ENCODE results near the gene TMEM225B. TPM values are rescaled to one million over a fixed set of nuclear protein-coding genes. Genes with fewer than 3 reads are reported as not detected.
"Not testable (repeated sequence)": the region's sequence is repeated elsewhere in the genome, so short reads cannot be mapped to it uniquely, and the experiment has no call there.

Gene TMEM225B
- total RNA-seq, 1 donor from 2014 or later = 0.91 TPM

DNA sequence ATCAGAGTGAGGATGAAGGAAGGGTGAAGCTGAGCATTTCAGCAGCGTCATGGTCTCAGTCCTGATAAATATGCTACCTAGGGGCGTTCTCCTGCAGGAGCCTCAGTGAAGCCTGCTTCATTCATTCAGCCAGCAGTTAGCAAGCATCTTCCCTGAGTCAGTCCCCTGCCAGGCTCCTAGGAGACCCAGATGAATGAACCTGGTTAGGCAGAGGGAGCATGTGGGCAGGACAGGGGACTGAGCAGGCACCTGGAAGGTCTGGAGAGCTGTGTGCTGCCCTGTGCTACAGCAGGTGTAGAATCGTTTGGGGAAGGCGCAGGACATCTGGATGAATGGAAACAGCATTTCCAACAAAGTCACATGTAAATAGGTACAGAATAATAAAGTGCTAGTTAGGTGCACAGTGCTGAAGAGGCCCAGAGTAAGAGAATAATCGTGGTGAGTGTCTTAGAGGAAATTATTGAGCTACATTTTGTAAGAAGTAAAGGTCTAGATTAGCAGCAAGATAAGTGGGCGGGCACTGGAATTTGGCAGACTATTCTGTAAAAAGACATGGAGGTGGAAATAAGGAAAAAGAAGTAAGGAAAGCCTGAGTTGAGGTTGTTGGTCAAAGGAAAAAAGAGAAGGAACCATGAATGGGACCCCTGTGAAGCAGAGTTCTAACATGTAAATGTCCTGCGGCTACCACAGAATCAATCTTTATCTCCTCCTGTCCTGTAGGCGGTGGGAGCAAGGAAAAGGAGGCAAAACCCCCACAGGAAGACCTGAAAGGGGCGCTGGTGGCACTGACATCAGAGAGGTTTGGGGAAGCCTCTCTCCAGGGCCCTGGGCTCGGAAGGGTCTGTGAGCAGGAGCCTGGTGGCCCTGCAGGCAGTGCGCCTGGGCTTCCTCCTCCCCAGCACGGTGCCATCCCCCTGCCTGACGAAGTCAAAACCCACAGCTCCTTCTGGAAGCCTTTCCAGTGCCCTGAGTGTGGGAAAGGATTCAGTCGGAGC is 30.7 kb downstream of the TMEM225B start:
- Mint-ChIP-seq H3K4me3 (ENCODE audit: low read depth) (no peak overlapping the region), H3K4me1 (ENCODE audit: low read depth) (no peaks in the 10 kb centered on the region), H3K27ac (peak overlapping the region; percentile 50), H3K27me3 (no peaks in the 10 kb centered on the region), H3K9me3 (ENCODE audit: low read depth) (no peaks in the 10 kb centered on the region), H3K36me3 (ENCODE audit: insufficient read depth) (peaks cover 41% of the 10 kb centered on the region)
- TF ChIP-seq, protein P1, sequence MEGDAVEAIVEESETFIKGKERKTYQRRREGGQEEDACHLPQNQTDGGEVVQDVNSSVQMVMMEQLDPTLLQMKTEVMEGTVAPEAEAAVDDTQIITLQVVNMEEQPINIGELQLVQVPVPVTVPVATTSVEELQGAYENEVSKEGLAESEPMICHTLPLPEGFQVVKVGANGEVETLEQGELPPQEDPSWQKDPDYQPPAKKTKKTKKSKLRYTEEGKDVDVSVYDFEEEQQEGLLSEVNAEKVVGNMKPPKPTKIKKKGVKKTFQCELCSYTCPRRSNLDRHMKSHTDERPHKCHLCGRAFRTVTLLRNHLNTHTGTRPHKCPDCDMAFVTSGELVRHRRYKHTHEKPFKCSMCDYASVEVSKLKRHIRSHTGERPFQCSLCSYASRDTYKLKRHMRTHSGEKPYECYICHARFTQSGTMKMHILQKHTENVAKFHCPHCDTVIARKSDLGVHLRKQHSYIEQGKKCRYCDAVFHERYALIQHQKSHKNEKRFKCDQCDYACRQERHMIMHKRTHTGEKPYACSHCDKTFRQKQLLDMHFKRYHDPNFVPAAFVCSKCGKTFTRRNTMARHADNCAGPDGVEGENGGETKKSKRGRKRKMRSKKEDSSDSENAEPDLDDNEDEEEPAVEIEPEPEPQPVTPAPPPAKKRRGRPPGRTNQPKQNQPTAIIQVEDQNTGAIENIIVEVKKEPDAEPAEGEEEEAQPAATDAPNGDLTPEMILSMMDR (IDR thresholded peaks at IDR 0.05; ENCODE audit: unreplicated experiment) = no peak
- no peak for DNase-seq (ENCODE audit: low spot score, unreplicated experiment)

DNA sequence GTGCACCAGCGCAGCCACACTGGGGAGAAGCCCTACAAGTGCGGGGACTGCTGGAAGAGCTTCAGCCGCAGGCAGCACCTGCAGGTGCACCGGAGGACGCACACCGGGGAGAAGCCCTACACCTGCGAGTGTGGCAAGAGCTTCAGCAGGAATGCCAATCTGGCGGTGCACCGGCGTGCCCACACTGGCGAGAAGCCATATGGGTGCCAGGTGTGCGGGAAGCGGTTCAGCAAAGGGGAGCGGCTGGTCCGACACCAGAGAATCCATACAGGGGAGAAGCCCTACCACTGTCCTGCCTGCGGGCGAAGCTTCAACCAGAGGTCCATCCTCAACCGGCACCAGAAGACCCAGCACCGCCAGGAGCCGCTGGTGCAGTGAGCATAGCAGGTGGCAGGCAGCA is 31.6 kb downstream of the TMEM225B start:
- DNase-seq (ENCODE audit: low spot score, unreplicated experiment) = no peak
- Mint-ChIP-seq H3K36me3 (ENCODE audit: insufficient read depth) (peaks cover 35% of the 10 kb centered on the region), H3K4me1 (ENCODE audit: low read depth) (no peaks in the 10 kb centered on the region), H3K4me3 (ENCODE audit: low read depth) (no peak overlapping the region), H3K27me3 (no peaks in the 10 kb centered on the region), H3K9me3 (ENCODE audit: low read depth) (no peaks in the 10 kb centered on the region), H3K27ac (no peak overlapping the region)
- TF ChIP-seq, protein P1 (IDR thresholded peaks at IDR 0.05; ENCODE audit: unreplicated experiment) = no peak

- no peaks in the 10 kb centered on the region for H3K9me3 Mint-ChIP-seq (ENCODE audit: low read depth)
- no peak overlapping the region for H3K4me3 Mint-ChIP-seq (ENCODE audit: low read depth)
- no peak for DNase-seq (ENCODE audit: low spot score, unreplicated experiment)
- H3K27ac Mint-ChIP-seq = no peak overlapping the region
- TF ChIP-seq, protein P1 (IDR thresholded peaks at IDR 0.05; ENCODE audit: unreplicated experiment) = peak; percentile 45
- no peaks in the 10 kb centered on the region for H3K27me3 Mint-ChIP-seq
- H3K36me3 Mint-ChIP-seq (ENCODE audit: insufficient read depth) = peaks cover 24% of the 10 kb centered on the region
- H3K4me1 Mint-ChIP-seq (ENCODE audit: low read depth) = no peaks in the 10 kb centered on the region
These were observed 33.4 kb downstream of the TMEM225B start for GRCh38 chr7:99631295-99632109.

GRCh38 chr7:99637414-99637813 is 39.3 kb downstream of the TMEM225B start:
- H3K27me3 Mint-ChIP-seq; DNase-seq (ENCODE audit: low spot score, unreplicated experiment): not testable (repeated sequence)

GRCh38 chr7:99638731-99639130 is 40.7 kb downstream of the TMEM225B start:
- H3K9me3 Mint-ChIP-seq (ENCODE audit: low read depth) = no peaks in the 10 kb centered on the region
- H3K36me3 Mint-ChIP-seq (ENCODE audit: insufficient read depth) = peaks cover 2% of the 10 kb centered on the region
- TF ChIP-seq, protein P1 (IDR thresholded peaks at IDR 0.05; ENCODE audit: unreplicated experiment) = no peak
- no peaks in the 10 kb centered on the region for H3K4me1 Mint-ChIP-seq (ENCODE audit: low read depth)
- no peak for DNase-seq (ENCODE audit: low spot score, unreplicated experiment)
- H3K4me3 Mint-ChIP-seq (ENCODE audit: low read depth) = no peak overlapping the region
- no peak overlapping the region for H3K27ac Mint-ChIP-seq
- no peaks in the 10 kb centered on the region for H3K27me3 Mint-ChIP-seq

More at GRCh38 chr7:99637414-99637813, 39.3 kb downstream of the TMEM225B start:
- not testable (repeated sequence) for H3K9me3 Mint-ChIP-seq (ENCODE audit: low read depth); H3K27ac Mint-ChIP-seq; H3K4me1 Mint-ChIP-seq (ENCODE audit: low read depth); H3K36me3 Mint-ChIP-seq (ENCODE audit: insufficient read depth); H3K4me3 Mint-ChIP-seq (ENCODE audit: low read depth)

All from progenitor cell of endocrine pancreas (in vitro differentiated cells).